NCI-H510A (cell line): ENCODE results near the gene CRACDL.
A peak's percentile ranks its signal among the peaks of the same experiment; 100 is the strongest.
"Not testable (repeated sequence)": the region's sequence is repeated elsewhere in the genome, so short reads cannot be mapped to it uniquely, and the experiment has no call there.

Experiments
- DNase-seq: peaks from one replicate; lab custom pipeline; 2025; lab: John Stamatoyannopoulos, UW

The CRACDL gene

DNA sequence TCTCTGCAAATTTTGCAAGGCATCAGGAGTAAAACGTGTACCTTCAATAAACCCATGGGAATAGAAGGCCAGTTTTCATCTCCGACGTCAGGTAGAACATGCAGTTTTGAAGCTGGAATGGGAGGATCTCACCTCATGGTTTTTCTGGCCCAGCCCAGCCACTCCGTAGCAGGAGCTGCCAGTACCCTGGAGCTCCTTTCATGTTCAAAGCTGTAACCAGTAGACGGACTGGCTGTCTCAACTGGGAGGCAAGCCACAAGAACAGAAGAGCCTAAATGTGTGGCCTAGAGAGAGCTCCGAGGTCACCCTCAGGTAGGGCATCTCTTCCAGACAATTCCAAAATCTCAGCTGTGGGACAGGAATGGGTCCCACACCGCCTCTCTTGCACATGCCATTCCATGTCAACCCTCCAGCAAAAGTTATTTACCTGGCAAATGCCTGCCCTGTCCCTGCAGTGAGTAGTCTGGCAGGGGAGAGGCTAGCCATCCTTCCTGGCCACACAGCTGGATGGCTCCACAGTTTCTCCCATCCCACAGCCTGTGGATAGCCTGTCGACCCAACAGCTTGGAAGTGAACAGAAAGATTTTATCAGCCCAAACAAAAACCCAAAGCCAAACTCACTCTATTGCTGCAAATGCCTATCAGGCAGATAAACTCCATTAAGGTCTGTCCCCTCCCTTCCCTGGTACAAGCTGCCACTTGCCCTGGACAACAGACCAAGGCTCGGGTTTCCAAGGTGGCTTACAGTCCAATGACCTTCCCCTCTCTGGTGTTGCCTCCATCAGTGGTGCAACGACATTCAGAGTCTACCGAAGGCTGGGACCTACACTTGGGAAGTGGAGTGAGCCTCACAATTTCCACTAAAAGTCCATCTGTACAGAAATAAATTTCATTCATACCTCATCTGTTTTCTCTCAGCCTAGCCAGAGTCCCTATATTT, 27.8 kb downstream of the CRACDL start:
- DNase-seq, result no peak

DNA sequence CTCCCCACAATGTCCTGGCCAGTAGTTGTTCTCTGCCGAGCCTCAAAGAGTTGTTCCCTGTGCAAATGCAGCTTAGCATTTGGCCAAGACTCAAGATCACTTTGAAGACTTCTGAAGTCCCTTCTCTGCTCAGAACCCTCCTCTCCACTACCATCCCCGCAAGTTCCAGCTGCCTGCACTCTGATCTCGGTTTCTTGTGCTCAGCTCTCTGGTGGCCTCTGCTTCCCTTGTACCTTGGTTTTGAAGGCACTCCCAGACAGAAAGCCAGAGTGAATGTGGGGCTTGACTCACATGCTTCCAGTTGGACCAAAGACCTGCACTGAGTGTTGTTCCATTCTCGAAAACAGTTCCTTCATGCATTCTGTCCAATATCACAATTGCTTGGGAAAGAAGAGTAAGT, 28.6 kb downstream of the CRACDL start:
- DNase-seq, result no peak

DNA sequence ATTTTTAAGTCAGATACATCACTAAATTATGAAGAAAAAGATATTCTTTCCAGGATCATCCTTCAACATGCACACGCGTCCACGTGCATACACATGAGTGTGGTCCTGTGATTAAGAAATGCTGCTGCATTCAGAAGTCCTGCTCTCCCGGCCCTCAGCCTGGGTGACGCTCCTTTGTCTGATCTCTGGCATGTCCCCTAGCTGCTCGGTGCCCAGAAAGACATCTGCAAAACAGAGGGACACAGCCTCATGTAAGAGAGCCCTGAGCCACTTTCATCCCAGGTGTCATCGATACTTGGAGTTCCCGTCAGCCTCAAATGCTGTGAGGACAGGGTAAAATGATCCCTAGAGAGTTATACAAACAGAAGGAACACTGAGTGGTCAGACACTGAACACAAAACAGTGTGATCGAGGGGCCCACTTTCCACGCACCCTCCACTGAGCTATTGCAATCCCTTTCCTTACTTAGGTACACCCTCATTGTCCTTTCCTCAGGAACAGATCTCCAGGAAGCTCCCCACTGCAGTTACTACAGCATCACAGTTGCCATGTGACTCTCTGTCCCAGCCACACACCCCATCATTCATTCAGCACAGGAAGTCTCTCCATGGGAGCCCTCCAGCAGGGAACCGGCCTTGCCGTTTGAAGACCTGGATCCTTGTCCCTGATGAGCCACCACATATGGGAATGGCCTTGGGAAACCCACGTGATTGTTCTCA, 32.1 kb downstream of the CRACDL start:
- peak; percentile 43 for DNase-seq

DNA sequence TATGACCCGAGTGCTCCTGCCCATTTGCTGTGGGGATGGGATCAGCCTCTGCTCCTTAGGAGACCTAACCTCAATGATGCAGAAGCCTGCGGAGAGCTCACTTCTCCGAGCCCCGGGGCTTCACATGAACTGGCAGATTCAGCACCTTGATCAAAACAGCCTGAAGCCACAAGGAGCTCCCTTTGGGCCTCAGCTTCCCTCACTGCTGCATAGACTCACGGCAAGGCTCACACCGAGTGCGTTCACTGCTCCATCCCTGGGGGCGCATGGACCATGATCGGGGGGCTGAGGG, 33.0 kb downstream of the CRACDL start:
- DNase-seq, result no peak

DNA sequence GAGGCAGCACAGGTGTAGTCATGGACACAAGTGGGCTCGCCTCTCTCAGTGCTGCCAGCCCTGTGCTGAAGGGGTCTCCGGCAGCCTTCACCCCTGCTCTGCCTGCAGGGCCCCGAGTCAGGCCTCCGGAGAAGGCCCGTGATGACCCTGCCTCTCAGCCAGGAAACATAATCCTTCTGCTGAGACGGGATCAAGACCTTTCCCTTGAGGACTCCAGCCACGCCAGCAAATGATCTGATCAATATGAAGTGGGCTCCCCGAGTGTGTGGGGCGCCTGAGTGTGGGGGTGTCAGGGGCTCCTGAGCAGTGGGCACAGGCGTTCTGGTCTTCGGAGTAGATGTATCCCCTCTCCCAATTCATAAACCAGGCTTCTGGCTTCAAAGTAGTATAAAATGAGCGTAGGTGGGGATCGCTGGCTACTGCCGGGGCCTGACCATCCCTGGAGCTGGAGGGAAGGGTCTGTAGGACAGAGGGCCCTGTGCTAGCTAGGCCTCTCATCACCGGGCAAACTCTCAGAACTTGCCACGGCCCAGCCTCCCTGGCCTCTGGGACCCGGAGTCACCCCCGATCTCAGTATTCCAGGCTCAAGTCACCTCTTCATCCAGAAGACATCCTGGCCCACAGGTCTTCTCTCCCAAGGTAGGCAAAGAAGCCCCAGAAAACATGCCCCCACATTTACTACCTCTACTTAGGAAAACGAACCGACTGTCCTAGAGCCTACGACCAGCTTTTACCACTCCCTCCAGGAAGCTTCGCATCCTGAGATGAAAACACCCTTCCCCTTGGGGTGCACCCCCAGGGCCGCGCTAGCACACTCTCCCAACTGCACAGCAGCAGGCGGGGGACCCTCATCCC, 33.6 kb downstream of the CRACDL start:
- DNase-seq, result no peak

DNA sequence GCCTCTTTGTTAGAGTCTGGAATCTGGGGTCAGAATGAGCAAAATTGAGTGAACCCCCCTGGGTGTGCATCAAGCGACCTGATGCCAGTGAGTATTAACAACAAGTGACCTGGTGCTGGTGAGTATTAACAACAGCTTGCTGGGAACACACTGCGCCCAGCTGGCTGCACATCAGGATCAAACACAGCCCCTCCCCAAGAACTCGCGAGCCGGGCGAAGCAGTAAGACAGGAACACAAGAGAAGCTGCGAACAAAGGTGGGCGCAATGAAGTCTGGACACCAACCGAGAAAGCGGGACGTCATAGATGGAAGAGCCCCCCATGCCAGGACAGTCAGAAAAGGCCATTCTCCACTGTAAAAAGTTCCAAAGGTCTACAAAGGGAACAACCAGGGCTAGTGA, 34.3 kb downstream of the CRACDL start:
- DNase-seq, result no peak

DNA sequence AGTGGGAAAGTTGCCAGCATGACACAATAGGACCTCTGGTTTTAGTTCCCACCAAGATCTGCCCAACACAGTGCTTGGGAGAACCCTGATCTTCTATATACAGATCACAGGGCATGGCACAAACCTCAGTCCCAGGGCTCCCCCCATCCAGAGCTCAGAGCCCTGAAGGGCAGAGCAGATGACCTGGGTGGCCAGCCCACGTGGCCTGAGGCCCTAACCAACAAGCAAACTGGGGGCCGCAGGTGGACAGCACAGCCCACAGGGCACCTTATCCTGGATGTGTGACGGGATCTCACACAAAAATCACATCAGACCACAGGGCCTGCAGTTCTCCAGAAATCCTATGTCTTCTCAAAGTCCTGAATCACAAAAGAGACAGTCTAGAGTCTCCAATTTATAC, 34.7 kb downstream of the CRACDL start:
- no peak for DNase-seq

DNA sequence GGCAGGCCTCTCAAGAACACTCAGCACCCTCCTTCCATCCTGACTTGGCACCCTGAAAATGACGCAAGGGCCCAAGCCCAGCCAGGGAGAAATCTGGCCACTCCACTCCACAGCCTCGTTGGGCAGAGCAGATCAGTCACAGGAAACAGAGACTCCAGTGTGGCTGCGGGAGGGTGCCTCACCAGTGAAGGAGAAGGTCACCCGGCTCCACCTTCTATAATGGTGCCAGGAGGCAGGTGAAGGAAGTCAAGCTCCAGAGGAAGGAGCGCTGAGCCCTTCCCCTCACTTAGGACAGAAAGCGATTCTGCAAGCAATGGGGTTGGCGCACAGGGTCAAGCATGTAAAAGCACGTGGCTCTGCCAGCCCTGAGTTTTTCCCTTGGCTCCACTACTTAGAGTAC, 35.3 kb downstream of the CRACDL start:
- no peak for DNase-seq

DNA sequence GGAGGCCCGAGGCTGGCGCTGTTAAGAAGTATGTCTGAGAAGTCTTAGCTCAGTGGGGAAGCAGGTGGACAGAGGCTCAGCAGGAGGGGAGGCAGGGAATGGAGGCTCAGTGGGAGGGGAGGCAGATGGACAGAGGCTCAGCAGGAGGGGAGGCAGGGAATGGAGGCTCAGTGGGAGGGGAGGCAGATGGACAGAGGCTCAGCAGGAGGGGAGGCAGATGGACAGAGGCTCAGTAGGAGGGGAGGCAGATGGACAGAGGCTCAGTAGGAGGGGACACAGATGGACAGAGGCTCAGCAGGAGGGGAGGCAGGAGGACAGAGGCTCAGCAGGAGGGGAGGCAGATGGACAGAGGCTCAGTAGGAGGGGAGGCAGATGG, 36.3 kb downstream of the CRACDL start:
- not testable (repeated sequence) for DNase-seq

DNA sequence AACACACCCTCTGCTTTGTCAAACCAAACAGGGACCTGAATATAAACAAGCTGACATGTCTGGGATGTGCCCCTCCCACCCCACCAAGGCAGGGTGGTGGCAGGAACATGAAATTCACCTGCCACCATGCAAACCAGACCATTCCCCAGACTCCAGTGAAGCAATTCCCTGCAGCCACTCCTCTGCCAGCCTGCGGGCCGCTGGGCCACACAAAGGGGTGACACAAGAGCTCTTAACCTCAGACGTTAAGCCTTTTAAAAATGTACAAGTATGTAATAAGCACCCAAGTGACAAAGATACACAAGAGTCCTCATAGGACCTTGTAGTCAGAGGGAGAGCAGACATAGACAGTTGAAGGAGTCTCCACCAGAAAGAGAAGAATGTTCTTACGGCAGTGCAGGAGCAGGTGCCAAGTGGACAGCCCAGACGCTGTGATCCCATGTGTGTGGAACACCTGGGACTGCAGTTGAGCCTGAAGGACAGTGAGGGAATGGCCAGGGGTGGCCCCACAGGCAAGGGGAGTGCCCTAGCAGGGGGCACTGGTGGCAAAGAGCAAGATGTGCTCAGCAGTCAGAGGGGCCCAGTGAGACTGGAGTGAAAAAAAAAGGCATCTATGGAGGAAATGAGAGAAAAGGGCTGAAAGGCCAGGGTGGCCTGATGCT, 36.9 kb downstream of the CRACDL start:
- peak; percentile 28 for DNase-seq

DNA sequence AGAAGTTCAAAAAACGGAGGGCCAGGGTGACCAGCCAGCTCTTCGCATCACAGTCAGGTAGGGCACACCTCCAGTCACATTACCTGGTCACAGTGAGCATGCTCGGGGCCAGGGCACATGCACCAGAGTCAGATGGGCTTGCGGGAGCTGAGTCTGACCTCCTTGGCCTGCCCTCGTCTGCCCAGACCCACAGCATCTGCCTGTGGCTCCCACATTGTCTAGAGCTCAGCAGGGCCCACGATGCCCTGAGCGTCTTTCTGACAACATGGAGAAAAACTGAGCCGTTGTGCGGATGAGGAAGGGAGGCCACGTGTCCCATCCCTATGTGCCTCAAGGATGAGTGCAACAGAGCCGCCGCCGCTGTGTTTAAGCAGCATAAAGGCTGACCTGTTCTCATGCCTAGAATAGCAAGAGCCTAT, 37.6 kb downstream of the CRACDL start:
- no peak for DNase-seq

DNA sequence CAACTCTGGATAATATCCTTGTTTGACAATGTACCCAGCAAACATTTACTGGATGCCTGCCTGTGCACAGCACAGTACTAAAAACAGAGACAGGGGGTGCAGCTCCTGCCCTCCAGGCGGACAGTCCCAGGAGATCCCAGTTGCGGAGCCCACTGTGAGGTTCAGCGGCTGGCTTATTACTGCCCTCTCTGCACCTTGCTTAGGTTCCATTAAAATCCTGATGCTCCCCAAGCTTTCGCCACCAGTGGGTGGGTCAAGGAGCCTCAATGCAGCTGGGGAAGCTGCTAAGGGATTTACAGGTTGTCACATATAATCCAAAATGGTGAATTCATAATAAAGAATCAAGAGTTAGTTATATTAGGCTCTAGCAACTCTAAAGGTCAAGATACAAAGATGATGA, 38.3 kb downstream of the CRACDL start:
- DNase-seq, result no peak

DNA sequence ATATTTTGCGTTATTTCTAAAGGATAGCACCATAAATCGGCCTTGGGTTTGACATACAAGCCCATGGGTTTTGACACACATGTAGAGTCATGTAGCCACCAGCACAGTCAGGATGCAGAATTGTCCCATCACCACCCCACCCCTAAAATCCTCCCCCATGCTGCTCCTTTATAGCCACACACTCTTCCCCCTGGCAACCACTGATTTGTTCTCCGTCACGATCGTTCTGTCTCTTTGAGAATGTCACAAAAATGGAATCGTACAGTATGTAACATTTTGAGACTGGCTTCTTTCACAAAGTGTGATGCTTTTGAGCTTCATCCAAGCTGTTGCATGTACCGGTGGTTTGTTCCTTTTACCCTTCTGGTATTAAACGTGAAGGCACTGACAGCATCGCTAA, 39.1 kb downstream of the CRACDL start:
- no peak for DNase-seq

DNA sequence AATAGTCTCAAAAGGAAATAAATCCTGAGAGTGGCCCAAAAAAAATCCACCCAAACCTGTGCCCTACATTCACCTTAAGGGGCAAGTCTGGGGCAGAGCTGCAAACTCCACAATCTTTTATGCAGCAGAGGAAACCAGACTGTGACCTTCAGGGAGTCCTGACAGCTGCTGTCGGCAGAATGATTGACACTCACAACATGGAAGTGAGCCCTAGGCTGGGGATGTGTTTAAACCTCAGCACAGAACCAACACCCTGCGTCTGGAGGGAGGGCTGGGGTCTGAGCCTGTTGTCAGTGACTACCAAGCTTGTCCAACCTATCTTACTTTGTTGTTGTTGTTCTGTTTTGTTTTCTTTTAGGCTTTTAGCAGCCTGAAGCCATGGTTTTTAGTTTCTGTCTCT, 39.6 kb downstream of the CRACDL start:
- DNase-seq, result no peak

DNA sequence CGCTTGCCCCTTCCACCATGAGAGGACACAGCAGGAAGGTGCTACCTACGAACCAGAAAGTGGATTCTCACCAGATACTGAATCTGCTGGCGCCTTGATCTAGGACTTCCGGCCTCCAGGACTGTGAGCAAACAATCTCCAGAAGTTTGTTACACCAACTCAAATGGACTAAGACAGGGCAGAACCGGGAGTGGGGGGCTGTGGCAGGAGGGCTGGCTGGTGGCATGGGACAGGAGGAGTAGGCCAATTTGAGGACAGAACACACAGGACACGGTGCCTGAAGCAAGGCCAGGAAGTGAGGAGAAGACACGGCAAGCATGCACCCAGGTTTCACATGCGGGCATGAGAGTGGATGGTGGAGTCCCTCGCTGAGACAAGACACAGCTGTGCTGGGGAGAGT, 40.1 kb downstream of the CRACDL start:
- DNase-seq, result no peak

DNA sequence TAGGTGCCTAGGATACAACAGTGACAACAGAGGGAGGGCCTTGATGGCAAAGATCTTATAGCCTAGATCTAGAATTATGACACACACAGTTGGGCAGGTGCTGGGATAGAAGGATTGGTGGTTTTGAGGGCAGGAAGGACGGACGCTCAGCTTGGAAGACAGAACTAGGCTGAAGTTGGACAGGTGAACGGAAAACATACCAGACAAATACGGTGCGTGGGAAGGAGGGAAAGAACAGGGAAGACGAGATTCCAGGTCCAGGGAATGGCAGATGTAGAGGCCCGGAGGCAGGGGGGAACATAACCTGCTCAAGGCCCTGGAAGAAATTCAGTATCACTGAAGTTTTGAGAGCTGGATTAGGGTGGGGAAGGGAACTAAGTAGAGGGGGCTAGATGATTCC, 40.8 kb downstream of the CRACDL start:
- DNase-seq, result no peak

DNA sequence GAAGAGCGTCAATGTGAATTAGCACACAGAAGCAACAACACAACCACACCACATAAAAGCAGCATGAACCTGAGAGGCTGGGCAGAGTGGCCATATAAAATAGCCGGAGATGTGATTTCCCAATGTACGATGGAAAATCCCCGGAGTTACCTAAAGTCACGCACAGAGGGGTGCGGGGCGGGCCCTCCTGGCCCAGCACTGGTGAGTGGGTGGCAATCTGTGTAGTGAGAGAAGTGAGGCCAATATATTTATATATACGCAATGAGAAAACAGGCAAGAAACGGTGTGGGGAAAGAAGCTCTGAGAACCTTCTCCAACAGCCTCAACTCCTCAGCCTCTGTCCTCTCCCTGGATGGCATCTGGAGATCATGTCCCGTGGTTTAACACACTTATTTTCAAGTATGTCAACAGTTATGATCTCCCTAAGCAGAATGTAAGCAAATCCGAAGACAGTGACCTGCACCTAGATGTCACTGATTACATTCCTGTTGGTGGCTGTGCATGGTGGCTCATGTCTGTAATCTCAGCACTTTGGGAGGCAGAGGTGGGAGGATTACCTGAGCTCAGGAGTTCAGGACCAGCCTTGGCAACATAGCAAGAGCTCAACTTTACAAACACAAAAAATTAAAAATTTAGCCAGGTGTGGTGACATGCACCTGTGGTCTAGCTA, 41.6 kb downstream of the CRACDL start:
- DNase-seq, result no peak

DNA sequence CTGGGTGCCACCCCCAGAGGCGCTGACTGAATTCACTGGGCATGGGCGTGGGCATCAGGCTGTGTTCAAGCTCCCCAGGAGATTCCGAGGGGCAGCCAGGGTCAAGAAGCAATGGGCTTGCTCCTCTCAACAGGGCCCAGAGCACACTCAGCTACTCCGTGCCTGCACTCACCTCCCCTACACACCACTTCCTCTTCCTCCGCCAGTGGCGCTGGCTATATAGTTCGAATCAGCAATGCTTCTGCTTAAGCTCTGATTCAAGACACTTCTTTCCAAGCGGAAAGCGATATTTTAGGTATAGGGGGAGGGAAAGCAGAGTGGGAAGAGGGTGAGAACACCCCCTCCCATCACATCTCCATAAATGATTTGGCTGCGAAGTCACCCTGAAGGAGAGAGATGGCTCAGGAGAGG, 42.1 kb downstream of the CRACDL start:
- DNase-seq, result no peak

DNA sequence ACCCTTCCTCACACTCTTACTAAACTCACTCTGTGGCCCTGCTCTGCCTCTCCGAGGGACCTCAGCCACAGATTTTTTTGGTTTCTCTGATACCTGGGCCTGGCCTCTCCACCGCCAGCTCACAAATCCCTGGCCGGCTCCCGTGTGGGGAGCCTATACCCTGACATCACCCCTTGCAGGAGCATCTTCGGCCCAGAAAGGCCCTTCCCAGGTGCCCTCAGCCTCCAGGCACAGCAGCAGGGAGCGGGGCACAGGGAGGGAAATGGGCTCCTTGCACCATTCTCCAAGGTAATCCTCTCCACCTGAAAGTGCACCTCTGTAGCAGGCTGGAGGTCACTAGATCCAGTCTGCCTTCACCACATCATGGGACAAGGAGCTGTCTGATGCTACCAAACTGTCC, 43.2 kb downstream of the CRACDL start:
- DNase-seq, result no peak

DNA sequence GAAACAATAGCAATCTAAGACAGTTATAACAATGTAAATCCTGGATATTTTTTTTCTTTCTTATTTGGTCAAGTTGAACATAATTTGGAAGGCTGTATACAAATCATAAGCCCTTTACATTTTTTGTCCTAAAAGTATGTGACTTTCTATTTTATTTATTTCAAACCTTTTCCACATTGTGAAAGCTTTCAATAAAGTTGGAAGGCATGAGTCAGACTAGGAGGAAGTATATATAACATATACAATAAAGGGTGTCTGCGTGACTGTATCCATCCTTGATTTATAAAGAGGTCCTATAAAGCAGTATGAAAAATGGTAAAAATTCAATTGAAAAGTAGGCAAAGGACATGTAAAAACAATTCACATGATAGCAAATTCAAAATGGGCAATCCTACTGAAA, 44.4 kb downstream of the CRACDL start:
- no peak for DNase-seq

DNA sequence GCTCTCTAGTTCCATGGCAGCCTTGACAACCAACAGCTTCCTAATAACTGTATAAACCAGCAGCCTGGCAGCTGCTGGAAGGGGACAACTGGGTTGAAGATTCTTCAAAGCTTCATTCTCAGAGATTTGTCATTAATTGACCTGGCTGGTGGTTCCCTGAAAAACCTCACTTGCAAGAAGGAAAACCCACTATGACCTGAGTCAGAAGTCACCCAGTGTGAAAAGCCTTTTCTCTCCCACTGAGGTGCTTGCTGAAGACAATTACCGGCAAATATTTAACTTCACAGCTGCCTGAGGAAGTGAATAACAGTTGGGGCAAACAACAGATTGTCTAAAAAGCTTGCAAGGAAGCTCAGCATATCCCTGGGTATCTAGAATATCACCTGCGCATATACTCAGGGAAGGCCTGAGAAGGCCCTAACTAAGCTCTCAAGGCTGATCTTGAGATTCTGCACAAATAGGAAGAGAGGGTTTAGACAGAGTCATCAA, 49.9 kb downstream of the CRACDL start:
- DNase-seq, result no peak
